WTC11 (cell line): ENCODE measurements around the gene SRMS.

Experiments used
- E2F4 ChIP-seq: sonication (generic); formaldehyde crosslinking; IDR thresholded peaks from 2 replicates; pipeline ENCODE4 v1.8.1; 2022; ENCODE audit warnings: low read depth, mild to moderate bottlenecking, moderate library complexity, missing genetic modification reagents, borderline replicate concordance
- FOXP1 ChIP-seq: sonication (generic); formaldehyde crosslinking; IDR thresholded peaks from 2 replicates; pipeline ENCODE4 v1.8.0; 2022; ENCODE audit warnings: missing genetic modification reagents, mild to moderate bottlenecking, moderate library complexity, borderline replicate concordance
- MAX ChIP-seq: sonication (generic); formaldehyde crosslinking; IDR thresholded peaks from 2 replicates; pipeline ENCODE4 v1.8.0; 2022; ENCODE audit warnings: mild to moderate bottlenecking, missing genetic modification reagents
- SP1 ChIP-seq: sonication (generic); formaldehyde crosslinking; conservative IDR thresholded peaks from 2 replicates; pipeline ENCODE4 v1.8.1; 2022; ENCODE audit warnings: missing genetic modification reagents
- STAT6 ChIP-seq: sonication (generic); formaldehyde crosslinking; conservative IDR thresholded peaks from 2 replicates; pipeline ENCODE4 v1.8.1; 2023; ENCODE audit warnings: mild to moderate bottlenecking, low read depth, missing genetic modification reagents, moderate library complexity
- TEAD4 ChIP-seq: sonication (generic); formaldehyde crosslinking; IDR thresholded peaks from 2 replicates; pipeline ENCODE4 v1.8.0; 2022; ENCODE audit warnings: mild to moderate bottlenecking, missing genetic modification reagents
- USF2 ChIP-seq: sonication (generic); formaldehyde crosslinking; IDR thresholded peaks from 2 replicates; pipeline ENCODE4 v1.8.1; 2023; ENCODE audit warnings: mild to moderate bottlenecking, missing genetic modification reagents, moderate library complexity
- ZBTB21 ChIP-seq: sonication (generic); formaldehyde crosslinking; IDR thresholded peaks from 2 replicates; pipeline ENCODE4 v1.8.1; 2023; ENCODE audit warnings: mild to moderate bottlenecking, missing genetic modification reagents, borderline replicate concordance
- TF ChIP-seq, protein P1 (sequence below): fragments of 200-600 bp; IDR thresholded peaks from 2 replicates; pipeline ENCODE4 v1.8.0; 2022; ENCODE audit warnings: antibody characterized with exemption

- TF ChIP-seq STAT6 (CRISPR knock-in tag): no peak
- TF ChIP-seq SP1 (CRISPR knock-in tag): no peak
- TF ChIP-seq E2F4 (CRISPR knock-in tag): no peak
- TF ChIP-seq, protein P1, sequence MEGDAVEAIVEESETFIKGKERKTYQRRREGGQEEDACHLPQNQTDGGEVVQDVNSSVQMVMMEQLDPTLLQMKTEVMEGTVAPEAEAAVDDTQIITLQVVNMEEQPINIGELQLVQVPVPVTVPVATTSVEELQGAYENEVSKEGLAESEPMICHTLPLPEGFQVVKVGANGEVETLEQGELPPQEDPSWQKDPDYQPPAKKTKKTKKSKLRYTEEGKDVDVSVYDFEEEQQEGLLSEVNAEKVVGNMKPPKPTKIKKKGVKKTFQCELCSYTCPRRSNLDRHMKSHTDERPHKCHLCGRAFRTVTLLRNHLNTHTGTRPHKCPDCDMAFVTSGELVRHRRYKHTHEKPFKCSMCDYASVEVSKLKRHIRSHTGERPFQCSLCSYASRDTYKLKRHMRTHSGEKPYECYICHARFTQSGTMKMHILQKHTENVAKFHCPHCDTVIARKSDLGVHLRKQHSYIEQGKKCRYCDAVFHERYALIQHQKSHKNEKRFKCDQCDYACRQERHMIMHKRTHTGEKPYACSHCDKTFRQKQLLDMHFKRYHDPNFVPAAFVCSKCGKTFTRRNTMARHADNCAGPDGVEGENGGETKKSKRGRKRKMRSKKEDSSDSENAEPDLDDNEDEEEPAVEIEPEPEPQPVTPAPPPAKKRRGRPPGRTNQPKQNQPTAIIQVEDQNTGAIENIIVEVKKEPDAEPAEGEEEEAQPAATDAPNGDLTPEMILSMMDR: no peak
- no peak for TF ChIP-seq ZBTB21 (CRISPR knock-in tag)
- TF ChIP-seq USF2 (CRISPR knock-in tag): no peak
- no peak for TF ChIP-seq FOXP1 (CRISPR knock-in tag)
- no peak for TF ChIP-seq MAX (CRISPR knock-in tag)
- no peak for TF ChIP-seq TEAD4 (CRISPR knock-in tag)
Measured at GRCh38 chr20:63561624-63562396, 14.3 kb upstream of the SRMS start.
